ENCODE data around the gene POC5. TPM values are rescaled to one million over a fixed set of nuclear protein-coding genes. Genes with fewer than 3 reads are reported as not detected.

The POC5 gene
- total RNA-seq, 1 experiment from 2014 or later: 22.4 TPM

DNA sequence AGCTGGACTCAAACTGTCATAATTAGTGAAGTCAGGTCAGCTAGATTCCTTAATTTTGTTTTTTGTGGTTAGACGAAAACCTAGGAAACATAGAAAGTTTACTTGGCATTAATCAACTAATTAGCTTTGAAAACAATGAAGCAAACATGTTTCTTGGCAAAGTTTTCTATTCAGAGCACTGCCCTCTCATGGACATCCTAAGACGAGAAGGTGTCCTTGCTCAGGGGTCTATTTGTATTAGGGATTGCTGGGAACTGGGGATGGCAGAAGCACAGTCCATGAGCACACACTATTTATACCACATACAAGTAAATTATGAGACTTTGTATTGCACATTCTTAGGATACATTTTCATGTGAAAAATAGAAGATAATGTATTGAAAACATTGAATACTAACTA lies 49.7 kb downstream of the POC5 start:
- peak; percentile 16 for DNase-seq (ENCODE audit: low spot score)
- in situ Hi-C loops (cut with HindIII; ENCODE audit: low sequenced_read_pairs): no loop called here

DNA sequence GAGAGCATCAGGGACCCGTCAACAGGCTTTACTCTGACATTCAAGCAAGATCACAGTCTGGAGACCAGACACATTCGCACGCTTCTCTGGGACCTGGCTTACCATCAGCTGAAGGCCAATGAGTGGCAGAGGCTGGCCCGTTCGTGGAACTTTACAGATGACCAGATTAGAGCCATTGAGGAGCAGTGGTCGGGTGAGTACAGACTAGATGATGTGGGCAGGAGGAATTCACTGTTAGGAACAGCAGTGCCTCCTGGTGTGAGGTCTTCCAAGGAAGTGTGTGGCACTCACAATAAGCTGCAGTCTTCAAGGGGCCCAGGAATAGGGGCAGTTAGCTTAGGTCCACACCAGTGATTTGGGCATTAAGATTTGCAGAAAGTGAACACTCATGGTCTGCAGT lies 50.4 kb downstream of the POC5 start:
- in situ Hi-C loops (cut with HindIII; ENCODE audit: low sequenced_read_pairs): no loop called here
- no peak for DNase-seq (ENCODE audit: low spot score)

DNA sequence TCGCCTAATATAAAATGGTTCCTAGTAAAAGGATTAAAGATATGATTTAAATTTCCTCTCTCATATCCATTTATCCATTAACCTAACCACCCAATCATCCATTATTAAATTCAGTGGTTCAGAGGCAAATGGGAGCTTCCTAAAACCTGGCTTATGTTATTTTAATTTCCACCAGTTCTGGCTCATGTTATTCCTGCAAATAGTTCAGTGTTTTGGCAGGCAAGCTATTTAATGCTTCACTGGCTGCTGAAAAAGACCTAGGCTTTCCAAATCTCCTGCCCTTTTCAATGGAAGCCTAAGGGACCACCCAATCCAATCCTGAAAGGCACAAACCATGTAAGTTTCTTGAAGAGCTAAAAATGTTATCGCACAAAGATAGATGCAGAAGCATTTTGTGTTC lies 52.3 kb downstream of the POC5 start:
- in situ Hi-C loops (cut with HindIII; ENCODE audit: low sequenced_read_pairs): no loop called here
- no peak for DNase-seq (ENCODE audit: low spot score)

GRCh38 chr5:75663579-75664284 lies 53.5 kb downstream of the POC5 start:
- no peak for DNase-seq (ENCODE audit: low spot score)
- in situ Hi-C loops (cut with HindIII; ENCODE audit: low sequenced_read_pairs): no loop called here

GRCh38 chr5:75662061-75662460 lies 55.2 kb downstream of the POC5 start:
- no peak for DNase-seq (ENCODE audit: low spot score)
- in situ Hi-C loops (cut with HindIII; ENCODE audit: low sequenced_read_pairs): no loop called here

- in situ Hi-C loops (cut with HindIII; ENCODE audit: low sequenced_read_pairs): no loop called here
These were observed 56.4 kb downstream of the POC5 start for GRCh38 chr5:75660678-75661465.

GRCh38 chr5:75659791-75660450 lies 57.3 kb downstream of the POC5 start:
- no peak for DNase-seq (ENCODE audit: low spot score)
- in situ Hi-C loops (cut with HindIII; ENCODE audit: low sequenced_read_pairs): no loop called here

More at GRCh38 chr5:75660678-75661465, 56.4 kb downstream of the POC5 start:
- no peak for DNase-seq (ENCODE audit: low spot score)

DNA sequence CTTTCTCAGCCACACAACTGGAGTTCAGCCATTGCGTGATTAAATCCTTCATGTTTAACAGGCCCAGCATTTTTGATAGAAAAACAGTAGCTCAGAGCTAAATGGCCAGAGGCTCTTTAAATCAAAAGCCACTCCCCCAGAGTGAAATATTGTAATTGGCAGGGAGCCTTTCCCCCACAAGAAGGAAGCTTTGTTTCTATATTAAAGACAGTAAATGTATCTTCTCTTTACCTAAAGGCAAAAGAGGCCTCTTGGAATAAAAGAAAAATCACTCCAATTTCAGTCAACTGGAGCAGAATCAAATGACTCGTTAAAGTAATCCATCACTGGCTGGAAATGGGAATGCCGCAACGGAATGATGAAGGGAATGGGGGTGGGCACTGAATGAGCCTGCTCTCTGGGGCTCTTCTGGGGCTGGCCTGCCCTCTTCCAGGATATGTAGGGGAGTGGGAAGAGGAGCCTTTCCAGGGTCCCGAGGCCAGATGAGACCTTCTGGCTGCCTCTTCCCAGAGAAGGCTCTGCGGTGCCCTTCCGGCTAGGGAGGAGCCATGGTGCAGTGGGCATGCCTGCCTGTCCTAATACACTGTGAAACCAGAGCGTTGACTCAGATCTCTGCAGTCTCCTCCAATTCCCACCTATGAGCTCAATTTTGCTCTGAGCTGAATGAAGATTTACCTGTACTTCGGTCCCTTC lies 60.8 kb downstream of the POC5 start:
- in situ Hi-C loops (cut with HindIII; ENCODE audit: low sequenced_read_pairs): no loop called here
- DNase-seq (ENCODE audit: low spot score): peak; percentile 75

DNA sequence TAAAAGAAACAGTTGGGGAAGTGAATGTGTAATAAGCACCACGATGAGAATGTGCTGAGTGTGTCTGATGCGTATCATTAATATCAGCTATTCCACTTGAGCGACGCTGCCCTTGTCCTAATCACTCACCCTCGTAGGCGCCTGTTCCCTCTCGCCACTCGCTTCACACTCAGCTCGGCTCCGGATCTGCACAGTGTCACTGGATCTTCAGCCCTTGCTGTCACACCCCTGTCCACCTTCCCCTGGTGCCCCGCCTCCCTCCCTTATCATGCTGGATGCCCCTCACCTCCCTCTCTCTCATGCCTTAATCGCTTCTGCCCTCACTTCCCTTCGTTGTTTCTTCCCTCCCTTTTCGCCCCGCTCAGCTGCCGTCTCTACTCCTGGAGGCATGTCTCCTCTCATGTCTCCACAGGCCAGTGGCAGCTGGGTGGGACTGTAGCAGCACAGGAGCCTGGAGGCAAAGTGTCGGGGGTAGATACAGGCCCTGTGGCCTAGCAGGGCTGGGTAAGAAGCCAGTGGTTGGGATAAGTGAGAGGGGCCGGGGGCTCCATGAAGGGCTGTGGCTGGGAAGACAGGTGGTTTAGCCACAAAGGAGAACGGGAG lies 62.4 kb downstream of the POC5 start:
- in situ Hi-C loops (cut with HindIII; ENCODE audit: low sequenced_read_pairs): no loop called here
- no peak for DNase-seq (ENCODE audit: low spot score)

GRCh38 chr5:75653521-75653920 lies 63.7 kb downstream of the POC5 start:
- in situ Hi-C loops (cut with HindIII; ENCODE audit: low sequenced_read_pairs): no loop called here
- no peak for DNase-seq (ENCODE audit: low spot score)

DNA sequence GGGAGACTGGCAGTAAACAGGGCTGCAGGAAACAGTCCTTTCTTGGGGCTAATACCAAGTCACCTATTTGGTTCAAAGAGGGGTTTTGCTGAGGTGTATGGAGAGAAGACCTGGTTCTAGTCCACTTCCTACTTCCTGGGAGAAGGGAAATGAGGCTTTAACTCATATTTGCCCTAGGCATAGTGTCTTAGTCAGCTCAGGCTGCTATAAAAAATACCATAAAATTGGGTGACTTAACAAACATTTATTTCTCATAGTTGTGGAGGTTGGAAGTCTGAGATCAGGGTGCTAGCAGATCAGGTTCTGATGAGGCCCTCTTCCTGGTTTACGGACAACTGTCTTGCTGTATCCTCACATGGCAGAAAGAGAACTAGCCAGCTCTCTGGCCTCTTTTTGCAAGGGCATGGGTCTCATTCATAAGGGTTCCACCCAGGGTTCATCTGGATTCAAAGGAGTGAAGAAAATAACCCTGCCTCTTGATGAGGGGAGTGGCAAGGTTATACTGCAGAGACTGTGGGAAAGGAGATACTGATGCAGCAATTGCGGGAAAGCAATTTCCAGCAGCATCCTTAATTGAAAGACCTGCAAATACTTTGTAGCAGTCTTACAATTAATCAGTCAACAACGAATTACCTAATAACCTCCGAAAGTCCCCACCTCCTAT lies 65.5 kb downstream of the POC5 start:
- no peak for DNase-seq (ENCODE audit: low spot score)
- in situ Hi-C loops (cut with HindIII; ENCODE audit: low sequenced_read_pairs): no loop called here

DNA sequence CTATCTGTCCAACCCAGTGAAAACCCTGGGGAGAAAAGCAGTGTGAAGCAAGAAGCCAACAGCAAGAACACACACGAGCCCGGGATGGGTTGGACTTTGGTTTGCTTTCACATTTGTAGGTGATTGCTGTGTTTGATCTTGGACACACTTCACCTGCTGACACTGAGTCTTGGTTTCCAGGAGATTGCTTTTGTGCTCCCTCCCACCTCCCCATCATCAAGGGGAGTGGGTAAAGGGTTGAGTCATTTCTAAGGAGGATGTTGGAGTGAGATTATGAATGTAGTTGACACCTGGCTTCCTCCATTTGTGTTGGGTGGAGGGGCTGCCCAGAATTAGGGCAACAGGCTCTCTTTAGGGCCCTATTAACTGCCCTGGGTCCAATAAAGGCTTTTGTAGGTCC lies 68.5 kb downstream of the POC5 start:
- DNase-seq (ENCODE audit: low spot score): no peak
- in situ Hi-C loops (cut with HindIII; ENCODE audit: low sequenced_read_pairs): no loop called here

DNA sequence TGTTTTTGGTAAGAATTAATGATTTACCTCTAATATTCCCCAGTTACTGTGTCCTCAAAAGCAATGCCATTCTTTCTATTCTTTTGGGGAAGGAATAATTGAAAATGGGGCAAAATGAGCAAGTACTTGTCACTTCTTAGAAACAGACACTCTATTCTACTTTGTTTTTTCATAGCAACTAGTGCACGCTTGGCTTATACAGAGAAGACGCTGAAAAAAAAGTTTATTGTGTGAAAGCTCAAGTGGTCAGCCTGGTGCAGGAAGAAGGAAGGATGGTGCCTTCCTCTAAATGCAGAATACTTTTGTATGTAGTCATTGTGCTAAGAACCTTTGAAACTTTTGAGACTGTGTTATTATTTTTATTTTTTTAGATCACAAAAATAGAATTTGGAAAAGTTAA lies 76.4 kb downstream of the POC5 start:
- in situ Hi-C loops (cut with HindIII; ENCODE audit: low sequenced_read_pairs): no loop called here
- DNase-seq (ENCODE audit: low spot score): no peak

DNA sequence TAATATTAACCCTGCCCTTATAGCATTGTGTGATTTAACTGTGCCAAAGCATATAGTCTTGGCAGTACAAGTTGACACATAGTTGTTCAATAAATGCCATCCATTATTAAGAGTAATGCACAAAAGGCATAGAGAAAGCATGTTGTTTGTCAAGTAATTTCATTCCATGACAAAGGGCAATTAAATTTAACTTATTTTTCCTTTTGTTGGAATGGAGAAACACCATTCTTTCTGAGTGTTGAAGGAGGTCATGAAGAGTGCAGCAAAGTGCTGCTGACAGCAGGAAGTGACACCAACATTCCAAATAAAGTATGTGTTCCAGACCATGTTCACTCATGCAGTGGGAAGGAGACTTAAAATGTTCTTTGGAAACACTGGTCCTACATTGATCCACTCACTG lies 76.8 kb downstream of the POC5 start:
- in situ Hi-C loops (cut with HindIII; ENCODE audit: low sequenced_read_pairs): no loop called here
- DNase-seq (ENCODE audit: low spot score): no peak

GRCh38 chr5:75639535-75640311 lies 77.5 kb downstream of the POC5 start:
- in situ Hi-C loops (cut with HindIII; ENCODE audit: low sequenced_read_pairs): no loop called here
- no peak for DNase-seq (ENCODE audit: low spot score)

- DNase-seq (ENCODE audit: low spot score): no peak
- in situ Hi-C loops (cut with HindIII; ENCODE audit: low sequenced_read_pairs): no loop called here
These were observed 79.3 kb downstream of the POC5 start for GRCh38 chr5:75637949-75638348.

DNA sequence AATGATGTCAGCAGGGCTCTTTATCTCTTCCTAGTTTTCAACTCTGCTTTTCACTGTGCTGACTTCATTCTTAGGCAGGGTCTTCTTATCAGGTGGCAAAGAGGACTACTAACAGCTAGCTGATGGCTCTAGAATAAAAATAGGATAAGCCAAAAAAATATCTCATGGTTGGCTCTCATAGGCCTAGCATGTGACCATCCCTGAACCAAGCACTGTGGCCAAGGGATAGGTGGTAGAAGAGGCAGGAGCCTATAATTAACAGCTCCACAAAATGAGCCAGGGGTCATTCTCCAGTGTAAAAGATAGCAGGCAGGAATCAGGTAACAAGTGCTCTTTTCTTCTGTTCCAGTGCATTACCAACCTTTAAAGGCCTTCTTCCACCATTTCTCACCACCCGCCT lies 84.9 kb downstream of the POC5 start:
- in situ Hi-C loops (cut with HindIII; ENCODE audit: low sequenced_read_pairs): no loop called here
- DNase-seq (ENCODE audit: low spot score): no peak

- DNase-seq (ENCODE audit: low spot score): no peak
- in situ Hi-C loops (cut with HindIII; ENCODE audit: low sequenced_read_pairs): no loop called here
These were observed 86.4 kb downstream of the POC5 start for GRCh38 chr5:75630875-75631274.

Data from G401 (cell line).